ENCODE results near the gene GPRC5C. TPM values are rescaled to one million over a fixed set of nuclear protein-coding genes. Genes with fewer than 3 reads are reported as not detected.

The GPRC5C gene
- total and polyA plus RNA-seq, 2 of the 13 experiments (the other 11 are each of a cell fraction or from before 2014, with no cell fraction given), result 85.6 to 300 TPM

DNA sequence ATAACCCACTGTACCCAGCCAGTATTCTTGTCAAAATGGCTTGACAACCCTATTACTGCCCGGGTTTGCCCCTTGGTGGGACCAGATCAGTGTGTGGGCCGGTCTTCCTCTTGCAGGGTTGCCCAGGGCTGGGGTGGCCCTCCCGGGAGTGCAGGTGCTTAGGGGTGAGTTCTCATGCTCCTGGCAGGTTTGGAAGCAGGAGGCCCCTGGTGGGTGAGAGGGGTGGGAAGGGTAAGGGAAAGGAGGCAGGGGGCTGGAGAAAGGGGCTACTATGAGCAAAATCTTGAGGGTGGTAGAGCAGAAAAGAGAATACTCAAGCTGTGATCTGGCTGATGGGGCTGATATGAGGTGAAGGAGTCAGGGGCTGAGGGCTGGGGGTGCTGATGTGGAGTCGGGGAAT, 41.0 kb downstream of the GPRC5C start:
- no TSS peak for BruUV-seq (replicated peaks)
- FAIRE-seq (no peak), DNase-seq (ENCODE audit: low spot score) (no peak), ATAC-seq (no peak)
- Histone ChIP-seq H3K9ac (ENCODE audit: insufficient read depth, low read depth, low read length) (no peak overlapping the region), H4K20me1 (ENCODE audit: insufficient read depth, low read length) (no peaks in the 10 kb centered on the region), H3K36me3 (replicated peaks in 1 of 2; ENCODE audit: control insufficient read depth in 1 of 2, insufficient read depth in 2 of 2, low read length in 2 of 2) (no peaks in the 10 kb centered on the region), H3K4me2 (ENCODE audit: low read depth, low read length) (no peak overlapping the region), H3K4me1 (ENCODE audit: insufficient read depth, low read length) (no peaks in the 10 kb centered on the region), H3K79me2 (ENCODE audit: insufficient read depth, low read length) (no peaks in the 10 kb centered on the region), H3K4me3 (replicated peaks in 1 of 3; ENCODE audit: insufficient read depth in 1 of 3, low read depth in 2 of 3, low read length in 3 of 3) (no peak overlapping the region), H3K27me3 (ENCODE audit: control insufficient read depth in 1 of 2, insufficient read depth in 2 of 2, low read length in 2 of 2) (peaks cover 0 to 24% of the 10 kb centered on the region in 2 experiments; a peak in 3 of 5 replicates), H2AFZ (ENCODE audit: low read length) (no peak overlapping the region), H3K9me3 (ENCODE audit: low read length) (peaks cover 8% of the 10 kb centered on the region), H3K27ac (ENCODE audit: extremely low read length, insufficient read depth, low read length) (no peak overlapping the region)
- WGBS (ENCODE audit: low lambda C conversion rate), result 4% methylated on average over 4 of the region's 4 CpGs
- POLR2A ChIA-PET, result no interaction called here
- CTCF ChIA-PET (ENCODE audit: low intra/inter-chr PET ratio, low total read pairs), result no interaction called here
- intact Hi-C loops (cut with micrococcal nuclease; ENCODE audit: unreplicated experiment), result no loop called here
- in situ Hi-C loops (cut with HindIII; ENCODE audit: extremely low pct_ligation_motif_present, low pct_unique_long_range_greater_than_20kb), result no loop called here
- TF ChIP-seq KAT8 (CRISPR knock-in tag; IDR thresholded peaks at IDR 0.05) (no peak), GZF1 (CRISPR knock-in tag; IDR thresholded peaks at IDR 0.05) (no peak), ZNF619 (CRISPR knock-in tag; IDR thresholded peaks at IDR 0.05) (no peak), SMAD1 (CRISPR knock-in tag; IDR thresholded peaks at IDR 0.05; ENCODE audit: borderline replicate concordance, low read depth) (no peak), PPARG (CRISPR knock-in tag; conservative IDR thresholded peaks at IDR 0.05) (no peak)
- TF ChIP-seq, protein P1, sequence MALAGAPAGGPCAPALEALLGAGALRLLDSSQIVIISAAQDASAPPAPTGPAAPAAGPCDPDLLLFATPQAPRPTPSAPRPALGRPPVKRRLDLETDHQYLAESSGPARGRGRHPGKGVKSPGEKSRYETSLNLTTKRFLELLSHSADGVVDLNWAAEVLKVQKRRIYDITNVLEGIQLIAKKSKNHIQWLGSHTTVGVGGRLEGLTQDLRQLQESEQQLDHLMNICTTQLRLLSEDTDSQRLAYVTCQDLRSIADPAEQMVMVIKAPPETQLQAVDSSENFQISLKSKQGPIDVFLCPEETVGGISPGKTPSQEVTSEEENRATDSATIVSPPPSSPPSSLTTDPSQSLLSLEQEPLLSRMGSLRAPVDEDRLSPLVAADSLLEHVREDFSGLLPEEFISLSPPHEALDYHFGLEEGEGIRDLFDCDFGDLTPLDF (CRISPR knock-in tag; IDR thresholded peaks at IDR 0.05), result no peak

- Histone ChIP-seq H3K36me3 (replicated peaks in 1 of 2; ENCODE audit: control insufficient read depth in 1 of 2, insufficient read depth in 2 of 2, low read length in 2 of 2) (no peaks in the 10 kb centered on the region), H3K4me1 (ENCODE audit: insufficient read depth, low read length) (no peaks in the 10 kb centered on the region), H3K9me3 (ENCODE audit: low read length) (peaks cover 8% of the 10 kb centered on the region), H4K20me1 (ENCODE audit: insufficient read depth, low read length) (no peaks in the 10 kb centered on the region), H3K27me3 (ENCODE audit: control insufficient read depth in 1 of 2, insufficient read depth in 2 of 2, low read length in 2 of 2) (peaks cover 0 to 28% of the 10 kb centered on the region in 2 experiments; a peak in 3 of 5 replicates), H3K4me3 (replicated peaks in 1 of 3; ENCODE audit: insufficient read depth in 1 of 3, low read depth in 2 of 3, low read length in 3 of 3) (no peak overlapping the region), H3K79me2 (ENCODE audit: insufficient read depth, low read length) (no peaks in the 10 kb centered on the region), H3K9ac (ENCODE audit: insufficient read depth, low read depth, low read length) (no peak overlapping the region), H3K27ac (ENCODE audit: extremely low read length, insufficient read depth, low read length) (no peak overlapping the region), H2AFZ (ENCODE audit: low read length) (no peak overlapping the region), H3K4me2 (ENCODE audit: low read depth, low read length) (no peak overlapping the region)
- intact Hi-C loops (cut with micrococcal nuclease; ENCODE audit: unreplicated experiment) (no loop called here), in situ Hi-C loops (cut with HindIII; ENCODE audit: extremely low pct_ligation_motif_present, low pct_unique_long_range_greater_than_20kb) (no loop called here)
- no peak for DNase-seq (ENCODE audit: low spot score)
- CTCF ChIA-PET (ENCODE audit: low intra/inter-chr PET ratio, low total read pairs), result no interaction called here
- ATAC-seq, result no peak
- WGBS (ENCODE audit: low lambda C conversion rate), result 6% methylated on average over 5 of the region's 8 CpGs
- POLR2A ChIA-PET, result no interaction called here
- no TSS peak for BruUV-seq (replicated peaks)
- no peak for FAIRE-seq
- no peak for TF ChIP-seq IRF1 (CRISPR knock-in tag; IDR thresholded peaks at IDR 0.05; ENCODE audit: low read depth)
- TF ChIP-seq ZNF318 (CRISPR knock-in tag; IDR thresholded peaks at IDR 0.05), result no peak
Measured at GRCh38 chr17:74473294-74473693, 41.4 kb downstream of the GPRC5C start.

Measured in HepG2 (cell line).